Skin of body (tissue), 2 donors: ENCODE measurements around the gene FYN. TPM values are rescaled to one million over a fixed set of nuclear protein-coding genes. Genes with fewer than 3 reads are reported as not detected.
"Not testable (repeated sequence)": the region's sequence is repeated elsewhere in the genome, so short reads cannot be mapped to it uniquely, and the experiment has no call there.

Source experiments
- DNase-seq: peaks from one replicate; lab custom pipeline; 2025; lab: John Stamatoyannopoulos, UW
- total RNA-seq: library from RNA; depleted of rRNA; stranded (reverse); fragments of >200 nt; gene quantifications from one replicate; pipeline ENCODE4 v1.2.3, GENCODE V29; 2014

Gene FYN
- total RNA-seq: 145 TPM

- DNase-seq: peak; percentile 98
These were observed at the start of gene FYN for GRCh38 chr6:111873178-111874024. FYN (minus strand) TSS chr6:111873452; CDS start chr6:111720051, 153,401 bp downstream.

- peak; percentile 15 for DNase-seq
These were observed 49.4 kb upstream of the FYN start for GRCh38 chr6:111922454-111923297.

- DNase-seq: no peak
These were observed 47.9 kb upstream of the FYN start for GRCh38 chr6:111921103-111921502.

GRCh38 chr6:111920578-111920977 is 47.3 kb upstream of the FYN start:
- no peak for DNase-seq

- peak; percentile 49 for DNase-seq
These were observed 45.6 kb upstream of the FYN start for GRCh38 chr6:111918825-111919224.

DNA sequence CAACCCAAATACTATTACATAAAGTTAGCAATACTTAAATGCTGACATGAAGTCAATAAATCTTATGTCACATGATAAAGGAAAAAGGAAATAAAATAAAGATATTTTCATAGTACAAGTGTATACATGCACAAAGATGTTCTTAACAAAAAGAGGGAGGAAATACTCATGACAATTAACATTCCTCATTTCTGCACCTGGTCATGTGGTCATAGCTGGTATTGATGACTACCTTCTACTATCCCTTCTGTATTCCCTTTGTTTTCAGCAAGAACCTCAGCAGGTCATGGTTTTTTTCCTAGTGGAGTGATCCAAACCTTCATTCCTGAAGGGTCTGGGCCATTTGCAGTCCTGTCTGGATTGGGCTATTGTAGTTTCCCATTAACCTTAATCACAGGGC is 43.5 kb upstream of the FYN start:
- no peak for DNase-seq

GRCh38 chr6:111914617-111915016 is 41.4 kb upstream of the FYN start:
- DNase-seq: no peak

DNA sequence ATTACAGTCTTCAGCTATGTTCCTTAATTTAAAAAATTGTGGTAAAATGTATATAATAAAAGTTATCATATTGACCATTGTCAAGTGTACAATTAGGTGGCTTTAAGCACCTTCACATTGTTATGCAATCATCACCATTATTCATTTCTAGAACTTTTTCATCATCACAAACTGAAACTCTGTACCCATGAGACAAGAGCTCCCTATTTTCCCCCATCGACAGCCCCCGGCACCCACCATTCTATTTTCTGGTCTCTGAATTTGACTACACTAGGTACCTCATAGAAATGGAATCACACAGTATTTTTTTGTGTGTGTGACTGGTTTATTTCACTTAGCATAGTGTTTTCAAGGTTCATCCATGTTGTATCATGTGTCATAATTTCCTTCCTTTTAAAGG is 39.7 kb upstream of the FYN start:
- no peak for DNase-seq

DNA sequence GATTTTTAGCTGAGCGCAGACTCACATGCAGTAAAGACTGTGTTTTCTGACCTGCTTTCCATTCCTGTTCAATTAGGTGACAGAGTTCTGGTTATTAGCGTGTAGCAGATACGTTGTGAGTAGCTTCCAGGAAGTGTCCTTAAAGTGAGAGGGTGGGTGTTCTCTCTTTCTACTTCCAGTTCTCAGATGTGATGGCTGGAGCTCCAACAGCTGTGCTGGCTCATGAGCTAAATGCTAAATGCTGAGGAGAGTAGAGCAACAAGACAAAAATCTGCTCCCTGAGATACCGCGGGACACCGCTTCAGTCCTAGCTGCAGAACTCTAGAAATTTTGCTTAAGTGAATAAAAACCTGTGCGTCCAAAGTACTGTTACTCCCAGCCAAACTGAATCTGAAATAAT is 38.2 kb upstream of the FYN start:
- DNase-seq: no peak

- no peak for DNase-seq
These were observed 36.0 kb upstream of the FYN start for GRCh38 chr6:111909238-111909637.

GRCh38 chr6:111908365-111908764 is 35.1 kb upstream of the FYN start:
- DNase-seq: not testable (repeated sequence)

- no peak for DNase-seq
These were observed 27.5 kb upstream of the FYN start for GRCh38 chr6:111900735-111901134.

DNA sequence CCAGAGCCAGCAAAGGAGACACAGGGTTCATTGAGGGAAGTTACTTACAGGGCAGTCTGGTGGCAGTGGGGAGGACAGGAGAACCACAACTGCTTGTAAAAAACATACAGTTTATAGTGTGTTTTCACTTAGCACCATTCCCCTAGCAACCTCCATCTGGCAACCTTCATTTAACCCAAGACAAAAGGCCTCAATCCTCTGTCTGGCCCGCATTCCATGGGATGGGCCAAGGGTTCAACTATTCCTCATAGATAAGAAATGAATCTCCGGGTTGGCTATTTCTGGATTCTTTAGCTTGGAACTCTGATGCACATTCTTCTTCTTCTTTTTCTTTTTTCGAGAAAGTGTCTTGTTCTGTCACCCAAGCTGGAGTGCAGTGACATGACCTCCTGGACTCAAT is 26.3 kb upstream of the FYN start:
- no peak for DNase-seq

DNA sequence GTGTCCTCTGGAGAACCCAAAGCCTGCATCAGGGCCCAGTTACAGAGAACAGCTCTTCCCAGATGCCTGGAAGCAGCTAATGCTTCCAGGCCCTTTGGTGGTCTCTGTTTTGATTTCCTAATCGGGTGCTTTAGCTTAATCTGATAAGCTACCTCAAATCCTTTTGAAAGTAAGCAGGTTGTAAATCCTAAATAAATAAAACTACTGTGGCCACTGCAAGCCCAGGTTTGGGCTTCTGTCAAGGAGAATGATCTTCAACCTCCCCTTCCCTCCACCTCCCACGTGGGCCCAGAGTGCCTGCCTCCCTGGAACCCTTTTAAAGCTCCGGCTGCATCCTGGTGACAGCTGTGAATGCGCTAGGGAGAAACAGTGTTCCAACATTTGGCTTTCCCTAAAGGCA is 25.2 kb upstream of the FYN start:
- no peak for DNase-seq

- no peak for DNase-seq
These were observed 21.7 kb upstream of the FYN start for GRCh38 chr6:111894951-111895350.

GRCh38 chr6:111894272-111894671 is 21.0 kb upstream of the FYN start:
- DNase-seq: no peak

- no peak for DNase-seq
These were observed 19.2 kb upstream of the FYN start for GRCh38 chr6:111892431-111892830.

DNA sequence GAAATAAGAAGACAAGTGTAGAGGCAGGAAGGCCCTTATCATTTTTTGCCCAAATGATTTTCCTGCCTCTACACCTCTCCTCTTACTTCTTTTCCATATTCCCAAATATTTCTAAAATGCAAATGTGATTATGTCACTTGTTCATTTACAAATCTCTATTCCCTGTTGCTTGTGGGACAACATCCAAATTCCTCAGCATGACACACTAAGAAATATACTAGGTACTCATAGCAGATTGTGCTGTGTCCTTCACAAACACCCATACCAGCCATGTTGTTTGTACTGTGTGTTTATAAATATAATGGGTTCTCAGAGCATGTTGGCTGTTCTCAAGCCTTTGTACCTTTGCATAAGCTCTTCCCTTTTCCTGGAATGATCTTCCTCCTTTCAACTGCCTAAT is 17.7 kb upstream of the FYN start:
- DNase-seq: no peak

- DNase-seq: peak; percentile 22
These were observed 15.9 kb upstream of the FYN start for GRCh38 chr6:111888928-111889695.

- DNase-seq: not testable (repeated sequence)
These were observed 13.5 kb upstream of the FYN start for GRCh38 chr6:111886793-111887192.

DNA sequence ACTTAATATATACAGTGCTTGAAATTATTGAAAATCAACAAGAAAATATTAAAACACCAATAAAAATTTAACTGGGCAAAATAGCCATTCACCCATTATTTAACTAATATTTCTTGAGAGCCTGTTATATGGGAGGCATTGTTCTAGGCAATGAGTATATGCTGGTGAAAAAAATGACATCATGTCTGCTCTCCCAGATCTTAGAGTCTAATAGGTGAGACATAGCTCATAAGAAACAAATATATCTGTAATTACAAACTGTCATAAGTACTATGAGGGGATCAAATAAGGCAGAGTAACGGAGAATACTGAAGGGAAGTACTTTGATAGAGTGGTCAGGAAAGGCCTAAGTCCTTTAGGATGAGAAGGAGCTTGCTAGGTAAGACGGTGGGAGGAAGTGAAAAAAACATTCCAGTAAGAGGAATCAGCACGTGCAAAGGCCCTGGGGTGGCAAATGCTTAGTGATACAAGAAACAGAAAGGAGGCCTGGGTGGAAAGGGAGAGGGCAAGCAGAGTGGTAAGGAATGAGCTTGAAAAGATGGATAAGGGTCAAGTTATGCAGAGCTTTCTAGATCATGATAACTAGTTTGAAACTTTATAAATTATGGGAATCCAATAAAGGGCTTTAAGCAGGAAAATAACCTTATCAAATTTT is 12.2 kb upstream of the FYN start:
- no peak for DNase-seq
